Fibroblast of upper back skin (primary cell): ENCODE measurements around the gene PMS1.
"Not testable (repeated sequence)": the region's sequence is repeated elsewhere in the genome, so short reads cannot be mapped to it uniquely, and the experiment has no call there.

Experiments used
- DNase-seq: peaks from one replicate; pipeline ENCODE4 v3.0.0-alpha.2; 2013

The PMS1 gene

GRCh38 chr2:189866296-189866695 is 82.0 kb downstream of the PMS1 start:
- peak; percentile 25 for DNase-seq

GRCh38 chr2:189868896-189869295 is 84.6 kb downstream of the PMS1 start:
- DNase-seq: no peak

- DNase-seq: no peak
Observed at GRCh38 chr2:189870381-189871085, 86.3 kb downstream of the PMS1 start.

GRCh38 chr2:189873696-189874095 is 89.4 kb downstream of the PMS1 start:
- DNase-seq: no peak

- DNase-seq: no peak
Observed at GRCh38 chr2:189874586-189875320, 90.5 kb downstream of the PMS1 start.

- no peak for DNase-seq
Observed at GRCh38 chr2:189876271-189876670, 92.0 kb downstream of the PMS1 start.

- no peak for DNase-seq
Observed at GRCh38 chr2:189879716-189880081, 95.4 kb downstream of the PMS1 start.

GRCh38 chr2:189880429-189880828 is 96.2 kb downstream of the PMS1 start:
- DNase-seq: no peak

- no peak for DNase-seq
Observed at GRCh38 chr2:189880832-189881492, 96.7 kb downstream of the PMS1 start.

GRCh38 chr2:189885368-189885767 is 101.1 kb downstream of the PMS1 start:
- no peak for DNase-seq

GRCh38 chr2:189892546-189893294 is 108.5 kb downstream of the PMS1 start:
- DNase-seq: not testable (repeated sequence)

- DNase-seq: no peak
Observed at GRCh38 chr2:189896809-189897208, 112.6 kb downstream of the PMS1 start.

- no peak for DNase-seq
Observed at GRCh38 chr2:189899101-189899500, 114.9 kb downstream of the PMS1 start.

- no peak for DNase-seq
Observed at GRCh38 chr2:189900726-189901125, 116.5 kb downstream of the PMS1 start.

- DNase-seq: no peak
Observed at GRCh38 chr2:189901664-189902063, 117.4 kb downstream of the PMS1 start.

- DNase-seq: no peak
Observed at GRCh38 chr2:189913821-189914220, 129.6 kb downstream of the PMS1 start.

- DNase-seq: no peak
Observed at GRCh38 chr2:189916651-189917050, 132.4 kb downstream of the PMS1 start.
